Ovary (tissue), 3 donors: Measurements from ENCODE around the gene EVA1A.

Source experiments
- EP300 ChIP-seq: sonication (generic); formaldehyde crosslinking; IDR thresholded peaks from one replicate; pipeline ENCODE4 v1.6.1; 2017; ENCODE audit warnings: antibody characterized with exemption
- POLR2A ChIP-seq: fragments of 450-650 bp; IDR thresholded peaks from one replicate; pipeline ENCODE4 v1.6.1; 2017; ENCODE audit warnings: antibody characterized with exemption, mild to moderate bottlenecking, moderate library complexity
- TF ChIP-seq, protein P1 (sequence below), 3 donors: fragments of 450-650 bp in 2 of 3; fragments of 200-600 bp in 1 of 3; IDR thresholded peaks; one replicate each; pipeline versions ENCODE4 v1.5.1 to v1.8.0; 2016 to 2022; ENCODE audit warnings: antibody characterized with exemption in 3 of 3, mild to moderate bottlenecking in 1 of 3
- donor health status: DM: no; HTN: no; CAD: no.

GRCh38 chr2:75551434-75551833, 9.3 kb downstream of the EVA1A start:
- TF ChIP-seq, protein P1, sequence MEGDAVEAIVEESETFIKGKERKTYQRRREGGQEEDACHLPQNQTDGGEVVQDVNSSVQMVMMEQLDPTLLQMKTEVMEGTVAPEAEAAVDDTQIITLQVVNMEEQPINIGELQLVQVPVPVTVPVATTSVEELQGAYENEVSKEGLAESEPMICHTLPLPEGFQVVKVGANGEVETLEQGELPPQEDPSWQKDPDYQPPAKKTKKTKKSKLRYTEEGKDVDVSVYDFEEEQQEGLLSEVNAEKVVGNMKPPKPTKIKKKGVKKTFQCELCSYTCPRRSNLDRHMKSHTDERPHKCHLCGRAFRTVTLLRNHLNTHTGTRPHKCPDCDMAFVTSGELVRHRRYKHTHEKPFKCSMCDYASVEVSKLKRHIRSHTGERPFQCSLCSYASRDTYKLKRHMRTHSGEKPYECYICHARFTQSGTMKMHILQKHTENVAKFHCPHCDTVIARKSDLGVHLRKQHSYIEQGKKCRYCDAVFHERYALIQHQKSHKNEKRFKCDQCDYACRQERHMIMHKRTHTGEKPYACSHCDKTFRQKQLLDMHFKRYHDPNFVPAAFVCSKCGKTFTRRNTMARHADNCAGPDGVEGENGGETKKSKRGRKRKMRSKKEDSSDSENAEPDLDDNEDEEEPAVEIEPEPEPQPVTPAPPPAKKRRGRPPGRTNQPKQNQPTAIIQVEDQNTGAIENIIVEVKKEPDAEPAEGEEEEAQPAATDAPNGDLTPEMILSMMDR (IDR thresholded peaks at IDR 0.05): no peak
- TF ChIP-seq POLR2A (no peak), EP300 (no peak)
